DOHH2 (cell line): ENCODE data around the gene SPTBN1.

Experiments used
- CTCF ChIP-seq: fragments of 200-600 bp; sonication (generic); IDR thresholded peaks from one replicate; pipeline ENCODE4 v1.5.1; 2014; ENCODE audit warnings: antibody characterized with exemption, mild to moderate bottlenecking, low read depth, low read length; ENCODE audit not compliant: poor library complexity, severe bottlenecking
- EZH2phosphoT487 ChIP-seq: fragments of 200-600 bp; sonication (generic); IDR thresholded peaks from 2 replicates; pipeline ENCODE4 v1.6.1; 2017; ENCODE audit warnings: borderline replicate concordance, mild to moderate bottlenecking, antibody characterized with exemption, low read length, moderate library complexity, mixed read lengths

GRCh38 chr2:54439582-54439981, 16.5 kb upstream of the SPTBN1 start:
- TF ChIP-seq CTCF: no peak
- no peak for TF ChIP-seq EZH2phosphoT487
